ENCODE measurements around the gene STPG1. TPM values are rescaled to one million over a fixed set of nuclear protein-coding genes. Genes with fewer than 3 reads are reported as not detected.

Gene STPG1
- total RNA-seq, 1 donor from 2014 or later = 4.2 TPM

DNA sequence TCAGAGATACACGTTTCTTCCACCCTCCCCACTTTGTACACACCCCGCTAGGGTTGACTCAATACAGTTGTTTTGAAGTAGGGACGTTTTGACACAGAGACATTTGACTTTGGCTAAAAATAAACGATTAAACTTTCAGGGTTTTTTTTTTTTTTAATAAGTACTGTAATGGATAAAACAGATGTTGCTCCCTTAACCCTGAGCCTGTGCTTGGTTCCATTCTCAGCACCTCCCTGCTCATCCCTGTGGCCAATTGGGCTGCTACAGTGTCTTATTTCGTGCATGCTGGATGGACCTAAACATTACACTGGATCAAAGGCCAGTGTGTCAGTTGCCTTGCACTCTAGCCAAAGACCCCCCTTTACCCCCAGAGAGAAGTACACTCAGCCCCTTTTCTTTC lies 77.5 kb downstream of the STPG1 start:
- no peaks in the 10 kb centered on the region for H3K27me3 ChIP-seq
- H3K4me3 ChIP-seq = no peak overlapping the region
- H3K36me3 ChIP-seq = peaks cover 0 to 4% of the 10 kb centered on the region in 2 donors
- no peak for DNase-seq (ENCODE audit: extremely low spot score in 2 of 2)
- intact Hi-C loops (cut with DNase I) = no loop called here
- H3K27ac ChIP-seq = no peak overlapping the region
- no peak for TF ChIP-seq POLR2A (IDR thresholded peaks at IDR 0.05)
- no peak for TF ChIP-seq POLR2AphosphoS5 (IDR thresholded peaks at IDR 0.05; ENCODE audit: insufficient read depth in 1 of 2, low read depth in 1 of 2)
- TF ChIP-seq, protein P1, sequence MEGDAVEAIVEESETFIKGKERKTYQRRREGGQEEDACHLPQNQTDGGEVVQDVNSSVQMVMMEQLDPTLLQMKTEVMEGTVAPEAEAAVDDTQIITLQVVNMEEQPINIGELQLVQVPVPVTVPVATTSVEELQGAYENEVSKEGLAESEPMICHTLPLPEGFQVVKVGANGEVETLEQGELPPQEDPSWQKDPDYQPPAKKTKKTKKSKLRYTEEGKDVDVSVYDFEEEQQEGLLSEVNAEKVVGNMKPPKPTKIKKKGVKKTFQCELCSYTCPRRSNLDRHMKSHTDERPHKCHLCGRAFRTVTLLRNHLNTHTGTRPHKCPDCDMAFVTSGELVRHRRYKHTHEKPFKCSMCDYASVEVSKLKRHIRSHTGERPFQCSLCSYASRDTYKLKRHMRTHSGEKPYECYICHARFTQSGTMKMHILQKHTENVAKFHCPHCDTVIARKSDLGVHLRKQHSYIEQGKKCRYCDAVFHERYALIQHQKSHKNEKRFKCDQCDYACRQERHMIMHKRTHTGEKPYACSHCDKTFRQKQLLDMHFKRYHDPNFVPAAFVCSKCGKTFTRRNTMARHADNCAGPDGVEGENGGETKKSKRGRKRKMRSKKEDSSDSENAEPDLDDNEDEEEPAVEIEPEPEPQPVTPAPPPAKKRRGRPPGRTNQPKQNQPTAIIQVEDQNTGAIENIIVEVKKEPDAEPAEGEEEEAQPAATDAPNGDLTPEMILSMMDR (IDR thresholded peaks at IDR 0.05) = no peak
- H3K4me1 ChIP-seq = peaks cover 5% of the 10 kb centered on the region
- no peaks in the 10 kb centered on the region for H3K9me3 ChIP-seq

DNA sequence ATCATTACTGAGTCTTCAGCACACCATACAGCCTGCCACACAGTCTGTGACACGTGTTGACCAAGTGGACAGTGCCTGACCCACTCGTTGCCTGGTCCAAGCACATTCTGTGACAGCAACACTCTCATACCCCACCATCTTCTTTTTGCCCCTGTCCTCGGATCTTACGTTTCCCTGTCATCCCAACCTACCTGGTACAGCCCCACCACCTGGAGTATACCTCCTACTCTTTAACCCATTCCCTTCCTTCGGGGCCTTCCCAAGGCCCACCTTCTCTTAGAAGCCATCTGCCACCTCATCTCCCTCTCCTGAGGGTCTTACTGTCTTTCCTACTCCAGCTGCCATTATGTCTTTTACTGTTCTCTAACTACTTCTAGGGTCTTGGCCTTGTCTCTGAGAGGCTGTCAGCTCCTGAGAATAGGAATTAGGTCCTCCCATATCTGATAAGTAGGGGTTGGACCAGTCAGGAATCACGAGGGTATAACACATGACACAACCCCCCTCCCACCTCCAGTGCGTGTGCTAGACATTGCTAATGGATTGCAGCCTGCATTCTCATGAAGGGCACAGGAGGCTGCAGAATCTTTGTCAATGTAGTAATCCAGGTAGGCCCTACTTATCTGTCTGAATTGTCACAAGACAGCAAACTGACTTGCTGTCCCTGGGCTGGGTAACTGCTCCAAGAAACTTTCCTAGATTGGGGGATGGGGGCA lies 81.5 kb downstream of the STPG1 start:
- no peak for DNase-seq (ENCODE audit: extremely low spot score in 2 of 2)
- H3K27me3 ChIP-seq = no peaks in the 10 kb centered on the region
- no peak overlapping the region for H3K4me3 ChIP-seq
- no peaks in the 10 kb centered on the region for H3K9me3 ChIP-seq
- H3K27ac ChIP-seq = no peak overlapping the region
- peaks cover 0 to 4% of the 10 kb centered on the region in 2 donors for H3K36me3 ChIP-seq
- intact Hi-C loops (cut with DNase I) = no loop called here
- TF ChIP-seq POLR2A (IDR thresholded peaks at IDR 0.05) (no peak), POLR2AphosphoS5 (IDR thresholded peaks at IDR 0.05; ENCODE audit: insufficient read depth in 1 of 2, low read depth in 1 of 2) (no peak)
- TF ChIP-seq, protein P1 (IDR thresholded peaks at IDR 0.05) = no peak
- H3K4me1 ChIP-seq = peaks cover 5% of the 10 kb centered on the region

DNA sequence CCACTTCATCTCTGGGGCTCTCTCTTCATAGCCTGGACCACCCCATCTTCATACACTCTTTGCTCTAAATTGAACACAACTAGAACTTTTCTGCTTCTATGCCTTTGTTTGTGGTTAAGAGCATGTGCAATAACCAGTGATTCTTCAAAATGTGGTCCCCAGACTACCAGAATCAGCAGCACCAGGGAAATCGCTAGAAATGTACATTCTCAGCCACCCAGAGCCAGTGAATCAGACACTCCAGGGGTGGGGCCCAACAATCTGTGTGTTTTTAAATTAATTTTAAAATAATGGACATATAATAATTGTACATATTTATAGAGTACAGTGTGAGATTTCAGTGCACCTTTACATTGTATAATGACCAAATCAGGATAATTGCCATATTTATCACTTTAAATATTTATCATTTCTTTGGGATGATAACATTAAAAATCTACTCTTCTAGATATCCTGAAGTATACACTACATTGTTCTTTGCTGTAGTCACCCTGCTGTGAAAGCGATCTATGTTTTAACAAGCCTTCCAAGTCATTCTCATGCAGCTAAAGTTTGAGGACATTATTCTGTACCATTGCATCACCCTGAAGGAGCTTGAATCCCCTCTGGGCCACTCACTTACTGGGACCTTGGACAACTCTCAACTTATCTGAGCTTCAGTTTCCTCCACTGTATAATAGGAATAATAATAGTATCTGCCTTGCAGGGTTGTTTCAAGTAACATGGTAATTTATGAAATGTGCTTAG lies 83.6 kb downstream of the STPG1 start:
- TF ChIP-seq POLR2A (IDR thresholded peaks at IDR 0.05) = no peak
- TF ChIP-seq POLR2AphosphoS5 (IDR thresholded peaks at IDR 0.05; ENCODE audit: insufficient read depth in 1 of 2, low read depth in 1 of 2) = no peak
- TF ChIP-seq, protein P1 (IDR thresholded peaks at IDR 0.05) = no peak
- intact Hi-C loops (cut with DNase I) = no loop called here
- H3K4me1 ChIP-seq = peaks cover 1% of the 10 kb centered on the region
- H3K27me3 ChIP-seq = no peaks in the 10 kb centered on the region
- peaks cover 0 to under 1% of the 10 kb centered on the region in 2 donors for H3K36me3 ChIP-seq
- no peak overlapping the region for H3K4me3 ChIP-seq
- no peaks in the 10 kb centered on the region for H3K9me3 ChIP-seq
- no peak for DNase-seq (ENCODE audit: extremely low spot score in 2 of 2)
- no peak overlapping the region for H3K27ac ChIP-seq

DNA sequence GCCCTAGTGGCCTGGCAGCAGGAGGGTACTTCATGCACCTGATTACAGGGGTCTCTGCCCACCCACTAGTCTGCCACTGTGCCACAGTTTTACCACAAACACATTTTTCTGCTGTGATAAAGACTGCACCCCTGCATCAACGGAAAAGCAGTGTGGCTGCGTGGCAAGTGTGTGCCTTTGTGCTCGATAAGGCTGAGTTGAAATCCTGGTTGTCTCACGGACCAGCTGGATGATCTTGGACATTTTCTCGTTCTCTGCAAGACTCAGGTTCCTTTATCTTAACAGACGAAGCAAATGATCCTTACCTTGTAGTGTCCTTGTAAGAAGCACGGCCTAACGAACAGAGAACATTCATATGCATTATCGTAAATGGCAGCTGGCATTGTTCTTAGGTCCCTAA lies 84.3 kb downstream of the STPG1 start:
- DNase-seq (ENCODE audit: extremely low spot score in 2 of 2) = no peak
- no peaks in the 10 kb centered on the region for H3K36me3 ChIP-seq
- no peaks in the 10 kb centered on the region for H3K4me1 ChIP-seq
- no peaks in the 10 kb centered on the region for H3K27me3 ChIP-seq
- no peak overlapping the region for H3K4me3 ChIP-seq
- intact Hi-C loops (cut with DNase I) = no loop called here
- no peak for TF ChIP-seq POLR2A (IDR thresholded peaks at IDR 0.05)
- TF ChIP-seq, protein P1 (IDR thresholded peaks at IDR 0.05) = no peak
- no peak for TF ChIP-seq POLR2AphosphoS5 (IDR thresholded peaks at IDR 0.05; ENCODE audit: insufficient read depth in 1 of 2, low read depth in 1 of 2)
- H3K9me3 ChIP-seq = no peaks in the 10 kb centered on the region
- H3K27ac ChIP-seq = no peak overlapping the region

DNA sequence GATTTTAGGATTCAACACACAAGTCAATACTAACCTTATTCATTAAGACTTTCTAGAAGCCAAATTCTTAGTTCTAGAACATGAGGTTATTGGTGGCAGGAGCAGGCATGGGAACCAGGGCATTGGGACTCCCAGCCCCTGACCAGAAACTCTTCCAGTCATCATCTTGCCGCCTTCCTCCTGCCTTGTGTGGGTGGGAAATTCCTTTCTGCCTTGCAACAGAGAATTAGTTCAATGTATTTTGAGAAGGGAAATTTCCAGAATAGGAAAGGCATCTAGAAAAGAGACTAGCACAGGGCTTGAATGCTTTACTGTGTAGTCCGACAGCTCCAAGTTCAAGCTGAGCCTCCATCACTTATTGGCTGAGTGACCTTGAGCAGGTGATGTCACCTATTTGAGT lies 85.7 kb downstream of the STPG1 start:
- TF ChIP-seq POLR2AphosphoS5 (IDR thresholded peaks at IDR 0.05; ENCODE audit: insufficient read depth in 1 of 2, low read depth in 1 of 2) (no peak), POLR2A (IDR thresholded peaks at IDR 0.05) (no peak)
- TF ChIP-seq, protein P1 (IDR thresholded peaks at IDR 0.05) = no peak
- no peak for DNase-seq (ENCODE audit: extremely low spot score in 2 of 2)
- intact Hi-C loops (cut with DNase I) = no loop called here
- Histone ChIP-seq H3K9me3 (no peaks in the 10 kb centered on the region), H3K27ac (no peak overlapping the region), H3K27me3 (no peaks in the 10 kb centered on the region), H3K4me3 (no peak overlapping the region), H3K36me3 (no peaks in the 10 kb centered on the region), H3K4me1 (peaks cover 2% of the 10 kb centered on the region)

Data from vagina (tissue), 2 donors.